HG03378 (cell line): ENCODE measurements around the gene PROC.

Experiments
- ATAC-seq: cut with Tn5 transposase; IDR thresholded peaks from one replicate; pipeline ENCODE4 v1.9.1; 2021; ENCODE audit warnings: mild to moderate bottlenecking, moderate library complexity; ENCODE audit not compliant: unreplicated experiment

Gene PROC

GRCh38 chr2:127413200-127413599 is 5.0 kb upstream of the PROC start:
- no peak for ATAC-seq

- no peak for ATAC-seq
Observed at GRCh38 chr2:127413782-127414637, 4.2 kb upstream of the PROC start.

GRCh38 chr2:127414638-127415592 is 3.3 kb upstream of the PROC start:
- ATAC-seq = no peak

GRCh38 chr2:127415593-127416505 is 2.4 kb upstream of the PROC start:
- peak; percentile 67 for ATAC-seq

GRCh38 chr2:127416506-127417001 is 1.7 kb upstream of the PROC start:
- no peak for ATAC-seq

- ATAC-seq = no peak
Observed at GRCh38 chr2:127417406-127417805, 821 bp upstream of the PROC start.

- no peak for ATAC-seq
Observed at GRCh38 chr2:127419112-127419430, 844 bp downstream of the PROC start.

- no peak for ATAC-seq
Observed at GRCh38 chr2:127419448-127420038, 1.3 kb downstream of the PROC start.

- no peak for ATAC-seq
Observed at GRCh38 chr2:127420039-127420864, 2.0 kb downstream of the PROC start.

GRCh38 chr2:127421116-127421800 is 3.0 kb downstream of the PROC start:
- no peak for ATAC-seq

- no peak for ATAC-seq
Observed at GRCh38 chr2:127421871-127422558, 3.8 kb downstream of the PROC start.

GRCh38 chr2:127422559-127423477 is 4.6 kb downstream of the PROC start:
- ATAC-seq = no peak

- no peak for ATAC-seq
Observed at GRCh38 chr2:127423478-127423843, 5.2 kb downstream of the PROC start.

- no peak for ATAC-seq
Observed at GRCh38 chr2:127423880-127424279, 5.7 kb downstream of the PROC start.

GRCh38 chr2:127424598-127425520 is 6.6 kb downstream of the PROC start:
- ATAC-seq = no peak
